HG03280 (cell line): ENCODE results near the gene GULP1.
"Not testable (repeated sequence)": the region's sequence is repeated elsewhere in the genome, so short reads cannot be mapped to it uniquely, and the experiment has no call there.

ENCODE experiments used
- ATAC-seq: cut with Tn5 transposase; IDR thresholded peaks from one replicate; pipeline ENCODE4 v1.9.1; 2021; ENCODE audit warnings: mild to moderate bottlenecking, moderate library complexity; ENCODE audit not compliant: unreplicated experiment

GULP1 gene

DNA sequence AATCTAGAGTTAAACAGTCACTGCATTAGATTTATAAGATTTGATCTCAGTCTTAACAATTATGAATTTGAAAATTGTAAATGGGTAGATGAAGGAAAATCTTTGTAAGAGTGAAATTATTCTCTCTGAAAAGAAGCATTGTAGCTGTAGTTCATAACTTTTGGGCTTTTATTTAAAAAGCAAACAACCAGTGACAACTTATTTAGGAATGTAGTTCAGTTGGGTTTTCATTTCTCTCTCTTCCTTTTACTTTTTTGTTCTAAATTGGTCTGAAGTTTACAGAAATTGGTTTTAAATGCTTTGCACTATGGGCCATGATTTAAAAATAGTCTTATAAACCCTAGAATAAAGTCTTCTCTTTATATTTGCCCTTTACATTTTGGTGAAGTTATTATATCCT lies 296.6 kb downstream of the GULP1 start:
- no peak for ATAC-seq

DNA sequence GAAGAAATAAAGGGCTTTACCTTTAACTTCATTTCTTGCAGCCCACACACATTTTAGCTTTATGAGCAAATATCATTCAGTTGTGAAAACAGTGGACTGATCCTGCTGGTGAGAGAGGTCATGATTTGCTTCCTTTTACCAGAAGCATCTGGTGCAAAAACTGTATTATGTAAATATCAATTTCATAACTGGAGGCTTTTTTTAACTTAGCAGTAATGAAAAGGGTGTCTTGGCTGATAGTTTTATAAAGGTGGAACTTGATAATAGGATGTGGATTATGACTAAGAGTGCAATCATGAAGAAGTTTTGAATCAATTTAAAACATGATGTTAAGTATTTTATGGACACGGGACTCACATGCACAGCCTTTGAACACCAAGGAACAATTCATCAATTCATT lies 304.4 kb downstream of the GULP1 start:
- ATAC-seq = no peak

DNA sequence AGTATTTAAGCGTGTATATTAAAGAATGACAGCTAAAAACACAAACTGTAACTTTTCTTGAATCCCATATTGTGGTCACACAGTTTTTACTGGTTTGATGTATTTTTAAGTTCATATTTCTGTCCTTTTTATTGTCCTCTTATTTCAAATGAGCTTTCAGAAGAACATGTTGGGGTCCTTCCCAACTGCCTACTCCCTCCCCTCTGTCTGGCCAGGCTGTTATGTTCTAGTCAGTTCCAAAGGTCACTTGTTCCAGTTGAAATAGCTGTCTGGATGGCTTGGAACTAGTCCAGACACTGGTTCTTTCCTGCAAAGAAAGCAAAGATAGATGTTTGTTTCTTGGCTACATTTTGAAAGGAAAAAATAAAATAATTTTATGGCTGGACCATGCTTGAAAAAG lies 306.9 kb downstream of the GULP1 start:
- ATAC-seq = no peak

DNA sequence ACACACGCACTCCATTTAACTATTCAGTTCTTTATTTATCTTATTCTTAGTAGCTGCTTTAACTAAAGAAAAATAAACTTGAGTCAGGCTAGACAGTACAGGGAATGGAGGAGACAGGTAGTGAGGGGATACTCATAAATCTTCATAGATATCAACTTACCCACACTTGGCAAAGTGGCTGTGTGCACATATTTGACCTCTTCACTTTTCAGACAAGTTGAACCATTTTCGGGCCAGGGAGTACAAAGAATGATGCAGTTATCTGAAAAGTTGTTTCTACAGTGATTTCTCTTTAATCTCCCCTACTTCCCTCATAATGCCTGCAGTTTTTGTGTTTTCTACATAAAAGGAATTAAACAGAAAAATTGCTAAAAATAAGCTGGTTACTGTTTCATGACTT lies 307.5 kb downstream of the GULP1 start:
- ATAC-seq = no peak

DNA sequence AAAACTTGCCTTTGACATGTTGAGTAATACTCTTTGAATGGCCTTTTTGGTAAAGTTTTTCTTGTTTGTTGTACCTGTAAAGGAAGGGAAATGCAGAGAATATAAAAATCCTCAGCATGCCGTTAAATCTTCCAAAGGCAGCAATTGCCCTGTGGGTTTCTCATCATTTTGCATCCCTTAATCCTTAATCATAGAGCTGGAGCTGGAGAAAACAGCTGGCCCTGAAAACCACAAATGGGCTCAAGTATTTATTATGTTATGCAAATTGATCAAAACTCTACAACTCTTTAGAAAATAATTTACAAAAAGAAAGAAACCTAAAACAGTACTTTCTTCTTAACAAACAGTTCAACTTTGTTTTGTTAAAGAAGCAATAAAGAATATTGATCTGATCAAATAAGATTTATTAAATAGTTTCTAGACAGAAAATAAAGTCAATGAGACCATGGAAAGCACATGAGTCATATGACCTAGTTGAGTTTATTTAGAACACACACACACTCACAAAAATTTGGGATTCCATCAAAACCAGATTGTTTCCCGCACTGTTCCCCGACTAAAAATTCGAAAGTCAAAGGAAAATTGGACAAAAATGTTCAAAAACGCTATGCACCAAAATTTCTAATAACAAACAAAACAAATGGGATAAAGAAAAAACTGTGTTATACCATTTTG lies 309.0 kb downstream of the GULP1 start:
- no peak for ATAC-seq

DNA sequence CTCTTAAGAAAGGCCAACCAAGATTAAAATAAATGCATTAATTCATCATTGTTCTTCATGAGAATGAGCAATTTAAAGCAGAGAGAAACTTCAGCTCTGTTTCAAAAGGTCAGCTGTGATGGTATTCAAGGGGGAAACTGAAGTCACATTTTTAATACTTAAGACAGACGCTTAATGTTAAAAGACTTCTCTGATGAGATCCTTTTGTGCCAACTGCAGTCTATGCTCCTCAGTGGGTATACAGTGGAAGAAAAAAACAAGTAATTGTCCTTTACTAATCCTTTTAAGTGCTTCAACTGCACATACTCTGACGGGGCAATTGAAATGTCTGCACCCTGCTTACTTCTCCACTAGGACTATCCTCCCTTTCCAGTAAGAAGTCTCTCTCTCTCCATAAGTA lies 309.7 kb downstream of the GULP1 start:
- no peak for ATAC-seq

DNA sequence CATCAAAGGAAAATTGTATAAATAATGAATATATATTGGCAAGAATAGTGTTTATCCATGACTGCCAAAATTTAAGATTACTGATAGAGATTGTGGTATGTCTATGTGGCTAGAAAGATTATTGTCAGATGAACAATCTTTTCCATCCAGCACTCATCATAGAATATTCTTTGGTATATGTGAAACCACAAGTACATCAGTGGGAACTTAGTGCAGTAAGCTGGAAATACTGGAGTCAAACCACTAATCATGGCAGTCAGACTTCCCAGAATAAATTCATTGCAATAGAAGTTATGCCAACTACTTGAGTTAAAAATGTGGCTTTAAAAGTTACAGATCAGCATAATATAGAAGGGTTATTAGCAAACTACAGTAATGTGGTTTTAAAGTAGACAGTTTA lies 310.3 kb downstream of the GULP1 start:
- no peak for ATAC-seq

DNA sequence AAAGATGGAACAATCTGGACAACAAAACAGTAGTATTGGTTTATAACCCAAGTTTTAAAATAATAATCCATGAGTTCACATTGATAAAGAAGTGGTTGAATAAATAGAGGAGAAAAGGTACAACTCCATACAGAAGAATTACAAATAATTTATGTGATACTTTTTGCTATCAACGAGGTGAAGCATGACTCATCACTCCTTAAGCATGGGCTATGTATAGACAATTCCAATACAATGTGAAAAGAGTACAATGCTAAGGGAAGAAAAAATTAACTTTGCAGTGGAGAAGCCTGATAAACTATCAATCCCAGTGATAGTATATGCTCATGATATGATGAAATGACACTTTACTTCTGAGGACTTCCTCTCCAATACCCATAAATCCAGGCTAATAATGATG lies 312.9 kb downstream of the GULP1 start:
- ATAC-seq = no peak

DNA sequence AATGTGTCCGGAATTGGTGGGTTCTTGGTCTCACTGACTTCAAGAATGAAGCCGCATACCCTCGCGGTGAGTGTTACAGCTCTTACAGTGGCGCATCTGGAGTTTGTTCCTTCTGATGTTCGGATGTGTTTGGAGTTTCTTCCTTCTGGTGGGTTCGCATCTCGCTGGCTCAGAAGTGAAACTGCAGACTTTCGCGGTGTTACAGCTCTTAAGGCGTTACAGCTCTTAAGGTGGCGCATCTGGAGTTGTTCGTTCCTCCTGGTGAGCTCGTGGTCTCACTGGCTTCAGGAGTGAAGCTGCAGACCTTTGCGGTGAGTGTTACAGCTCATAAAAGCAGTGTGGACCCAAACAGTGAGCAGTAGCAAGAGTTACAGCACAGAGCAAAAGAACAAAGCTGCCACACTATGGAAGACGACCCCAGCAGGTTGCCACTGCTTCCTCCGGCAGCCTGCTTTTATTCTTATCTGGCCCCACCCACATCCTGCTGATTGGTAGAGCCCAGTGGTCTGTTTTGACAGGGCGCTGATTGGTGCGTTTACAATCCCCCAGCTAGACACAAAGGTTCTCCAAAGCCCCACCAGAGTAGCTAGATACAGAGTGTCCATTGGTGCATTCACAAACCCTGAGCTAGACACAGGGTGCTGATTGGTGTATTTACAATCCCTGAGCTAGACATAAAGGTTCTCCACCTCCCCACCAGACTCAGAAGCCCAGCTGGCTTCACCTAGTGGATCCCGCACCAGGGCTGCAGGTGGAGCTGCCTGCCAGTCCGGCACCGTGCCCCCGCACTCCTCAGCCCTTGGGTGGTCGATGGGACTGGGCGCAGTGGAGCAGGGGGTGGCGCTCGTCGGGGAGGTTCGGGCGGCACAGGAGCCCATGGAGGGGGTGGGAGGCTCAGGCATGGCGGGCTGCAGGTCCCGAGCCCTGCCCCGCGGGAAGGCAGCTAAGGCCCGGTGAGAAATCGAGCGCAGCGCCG lies 314.2 kb downstream of the GULP1 start:
- ATAC-seq = not testable (repeated sequence)

DNA sequence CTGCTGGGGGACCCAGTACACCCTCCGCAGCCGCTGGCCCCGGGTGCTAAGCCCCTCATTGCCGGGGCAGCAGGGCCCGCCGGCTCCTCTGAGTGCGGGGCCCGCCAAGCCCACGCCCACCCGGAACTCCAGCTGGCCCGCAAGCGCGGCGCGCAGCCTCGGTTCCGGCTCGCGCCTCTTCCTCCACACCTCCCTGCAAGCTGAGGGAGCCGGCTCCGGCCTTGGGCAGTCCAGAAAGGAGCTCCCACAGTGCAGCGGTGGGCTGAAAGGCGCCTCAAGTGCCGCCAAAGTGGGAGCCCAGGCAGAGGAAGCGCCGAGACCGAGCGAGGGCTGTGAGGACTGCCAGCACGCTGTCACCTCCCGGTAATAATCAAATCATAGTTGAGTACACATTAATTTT lies 314.9 kb downstream of the GULP1 start:
- not testable (repeated sequence) for ATAC-seq

DNA sequence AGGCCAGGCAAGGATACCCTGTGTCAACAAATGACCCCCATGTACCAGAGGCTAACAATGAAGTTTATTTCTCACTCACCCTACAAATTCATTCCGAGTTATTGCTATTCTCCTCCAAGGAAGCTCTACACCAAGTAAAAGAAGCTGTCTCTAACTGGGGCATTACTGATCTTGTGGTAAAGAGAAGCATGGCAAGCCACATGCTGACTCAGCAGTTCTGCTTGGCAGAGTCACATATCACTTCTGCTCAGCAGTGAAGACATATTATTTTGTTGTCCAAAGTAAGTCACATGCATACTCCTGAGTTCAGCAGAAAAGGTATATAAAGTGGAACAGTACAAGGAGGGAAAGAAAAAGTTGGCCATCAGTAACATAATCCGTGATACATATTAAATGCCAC lies 315.8 kb downstream of the GULP1 start:
- ATAC-seq = no peak

DNA sequence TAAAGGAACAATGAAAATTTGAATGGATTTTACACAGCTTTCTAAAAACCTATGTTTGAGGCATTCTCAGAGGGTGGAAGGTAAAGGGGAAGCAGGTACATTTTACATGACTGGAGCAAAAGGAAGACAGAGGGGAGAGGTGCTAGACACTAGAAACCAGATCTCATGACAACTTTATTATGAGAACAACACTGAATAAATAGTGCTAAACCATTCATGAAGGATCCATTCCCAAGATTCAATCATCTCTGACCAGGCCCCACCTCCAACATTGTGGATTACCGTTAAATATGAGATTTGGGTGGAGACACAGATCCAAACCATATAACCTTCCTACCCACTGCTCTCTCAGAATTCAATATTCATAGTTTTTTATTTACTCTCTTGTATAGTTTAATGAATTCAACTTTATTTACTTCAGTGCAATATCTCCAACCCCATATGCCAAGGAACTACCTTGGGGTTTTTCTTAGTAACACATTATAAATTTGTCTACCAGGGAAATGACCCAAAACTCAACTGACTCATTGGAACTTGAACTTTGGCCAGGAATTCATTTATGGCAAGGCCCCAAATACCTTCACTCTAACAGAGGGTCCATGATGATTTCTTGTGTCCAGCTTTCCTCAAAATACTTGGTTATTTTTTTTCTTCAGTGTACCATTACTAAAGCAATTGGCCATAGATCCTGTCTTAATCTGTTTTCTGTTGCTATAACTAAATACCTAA lies 317.8 kb downstream of the GULP1 start:
- no peak for ATAC-seq

DNA sequence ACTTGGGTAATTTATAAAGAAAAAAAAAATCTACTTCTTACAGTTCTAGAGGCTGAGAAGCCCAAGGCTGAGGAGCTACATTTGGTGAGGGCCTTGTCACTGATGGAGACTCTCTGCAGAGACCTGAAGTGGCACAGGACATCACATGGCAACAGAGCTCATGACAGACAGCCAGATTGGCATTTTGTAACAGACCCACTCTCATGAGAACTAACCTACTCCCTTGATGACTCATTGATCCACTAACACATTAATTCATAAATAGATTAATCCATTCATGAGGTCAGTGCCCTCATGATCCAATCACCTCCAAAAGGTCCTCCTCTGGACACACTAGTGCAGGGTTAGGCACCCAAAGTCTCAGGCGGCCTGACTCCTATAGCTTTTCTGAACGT lies 318.4 kb downstream of the GULP1 start:
- ATAC-seq = no peak

DNA sequence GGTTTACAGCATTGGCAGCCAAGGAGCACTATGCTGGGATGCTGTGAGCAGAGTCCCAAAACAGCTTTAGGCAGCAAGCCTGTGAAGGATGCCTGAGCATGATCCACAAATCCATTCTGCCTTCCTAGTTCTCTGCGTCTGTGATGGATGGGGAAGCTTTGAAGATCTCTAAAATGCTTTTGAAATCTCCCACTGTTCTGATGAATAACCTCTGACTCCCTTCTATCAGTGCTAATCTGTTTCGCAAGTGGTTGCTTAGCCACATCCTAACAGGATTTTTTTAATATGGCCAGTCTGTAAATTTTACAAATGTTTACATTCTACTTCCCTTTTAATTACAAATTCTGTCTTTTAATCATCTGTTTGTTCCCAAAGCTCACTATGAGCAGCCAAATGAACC lies 319.2 kb downstream of the GULP1 start:
- ATAC-seq = no peak

DNA sequence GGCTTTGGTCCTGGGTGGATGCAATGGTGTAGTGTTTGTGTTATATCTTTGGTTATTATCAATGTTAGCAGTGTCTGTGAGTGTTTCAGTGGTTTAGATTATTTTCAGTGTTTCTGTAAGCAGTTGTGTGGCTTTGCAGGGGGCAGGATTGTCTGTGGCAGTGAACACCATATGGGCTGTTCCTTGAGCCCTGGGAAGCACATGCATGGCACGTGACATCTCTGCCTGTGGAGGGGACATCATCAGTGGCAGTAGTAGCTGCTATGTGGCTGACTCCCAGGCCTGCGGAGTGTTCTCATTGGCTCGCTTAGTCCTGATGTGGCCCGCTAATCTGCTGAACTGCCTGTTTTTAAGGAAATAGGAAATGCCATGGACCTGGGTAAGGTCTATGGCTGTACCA lies 327.5 kb downstream of the GULP1 start:
- ATAC-seq = no peak

DNA sequence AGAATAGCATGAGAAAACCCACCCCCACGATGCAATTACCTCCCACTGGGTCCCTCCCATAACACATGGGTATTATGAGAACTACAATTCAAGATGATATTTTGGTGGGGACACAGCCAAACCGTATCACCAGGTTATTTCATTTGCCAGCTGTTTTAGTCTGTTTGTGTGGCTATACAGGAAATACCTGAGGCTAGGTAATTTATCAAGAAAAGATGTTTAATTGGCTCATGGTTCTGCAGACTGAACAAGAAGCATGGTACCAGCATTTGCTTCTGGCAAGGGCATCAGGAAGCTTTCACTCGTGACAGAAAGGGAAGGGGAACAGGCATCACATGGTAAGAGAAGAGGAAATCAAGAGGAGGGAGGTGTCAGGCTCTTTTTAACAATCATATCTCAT lies 329.2 kb downstream of the GULP1 start:
- no peak for ATAC-seq

DNA sequence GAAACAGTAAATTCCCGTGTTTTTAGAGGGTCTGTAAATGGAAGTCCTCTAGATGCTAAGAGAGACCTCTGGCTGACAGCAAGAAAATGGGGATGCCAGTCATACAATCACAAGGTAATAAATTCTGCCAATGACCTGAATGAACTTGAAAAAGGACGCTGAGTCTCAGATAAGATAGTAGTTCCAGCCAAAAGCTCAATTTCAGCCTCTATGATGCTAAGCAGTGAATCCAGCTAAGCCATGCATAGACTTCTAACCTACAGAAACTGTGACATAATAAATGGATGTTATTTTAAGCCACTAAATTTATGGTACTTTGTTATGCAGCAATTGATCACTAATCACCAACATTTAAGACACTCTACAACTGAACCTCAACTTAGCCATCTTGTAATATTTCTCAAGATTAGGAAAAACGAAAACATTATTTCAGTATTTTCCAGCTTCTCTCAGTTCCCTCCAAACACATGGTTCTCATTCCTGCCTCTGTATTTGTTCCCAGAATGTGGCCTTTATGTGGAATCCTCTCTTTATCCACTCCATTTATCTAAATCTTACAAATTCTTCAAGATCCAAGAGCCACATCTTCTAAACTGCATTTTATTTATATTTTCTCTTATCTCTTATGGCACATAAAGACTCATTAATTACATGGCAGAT lies 331.1 kb downstream of the GULP1 start:
- ATAC-seq = no peak

DNA sequence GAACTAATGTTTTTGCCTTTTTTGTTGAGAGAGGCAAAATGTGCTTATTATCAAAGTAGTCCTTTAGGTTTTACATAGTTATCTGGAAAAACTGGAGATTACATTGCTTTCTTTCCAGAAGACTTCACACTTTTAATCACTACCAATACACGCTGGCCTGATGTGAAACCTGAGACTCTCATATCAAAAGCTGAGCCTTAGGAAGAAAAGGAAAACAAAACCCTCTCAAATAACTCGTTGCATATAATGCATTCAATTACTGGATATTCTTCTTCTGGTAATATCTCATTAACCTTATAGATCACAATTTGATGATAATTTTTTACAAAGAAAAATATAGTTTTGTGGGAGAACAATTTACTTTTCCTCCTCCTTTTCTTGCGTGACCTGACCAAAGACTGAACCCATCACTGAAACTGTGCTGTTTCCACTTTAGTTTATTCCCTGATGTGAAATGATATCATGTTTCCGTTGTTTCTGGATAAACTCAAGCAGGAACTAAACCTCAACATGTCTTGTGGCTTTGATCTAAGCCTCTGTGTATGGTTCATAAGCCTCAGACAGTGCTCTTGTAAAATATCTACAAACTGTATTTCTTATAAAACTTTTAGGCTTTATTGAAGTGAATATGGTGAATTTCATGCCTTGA lies 332.4 kb downstream of the GULP1 start:
- no peak for ATAC-seq

DNA sequence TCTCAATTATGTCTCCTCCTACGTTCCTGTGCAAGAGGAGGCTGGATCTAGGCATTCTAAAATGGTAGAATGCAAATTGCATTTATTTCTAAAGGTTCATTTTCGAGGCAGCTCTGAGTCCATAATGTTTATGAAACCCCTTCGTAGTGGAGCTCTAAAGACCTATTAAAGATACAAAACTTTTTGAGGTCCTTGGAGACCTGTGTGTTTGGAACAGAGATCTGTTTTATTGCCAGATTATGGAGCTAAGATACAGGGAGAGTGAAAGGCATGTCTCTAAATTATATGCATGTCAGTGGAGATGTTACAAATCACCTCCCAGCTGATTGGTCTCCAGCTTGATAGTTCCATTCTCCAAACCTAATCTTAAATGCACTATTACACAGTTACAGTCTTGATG lies 335.8 kb downstream of the GULP1 start:
- ATAC-seq = no peak

DNA sequence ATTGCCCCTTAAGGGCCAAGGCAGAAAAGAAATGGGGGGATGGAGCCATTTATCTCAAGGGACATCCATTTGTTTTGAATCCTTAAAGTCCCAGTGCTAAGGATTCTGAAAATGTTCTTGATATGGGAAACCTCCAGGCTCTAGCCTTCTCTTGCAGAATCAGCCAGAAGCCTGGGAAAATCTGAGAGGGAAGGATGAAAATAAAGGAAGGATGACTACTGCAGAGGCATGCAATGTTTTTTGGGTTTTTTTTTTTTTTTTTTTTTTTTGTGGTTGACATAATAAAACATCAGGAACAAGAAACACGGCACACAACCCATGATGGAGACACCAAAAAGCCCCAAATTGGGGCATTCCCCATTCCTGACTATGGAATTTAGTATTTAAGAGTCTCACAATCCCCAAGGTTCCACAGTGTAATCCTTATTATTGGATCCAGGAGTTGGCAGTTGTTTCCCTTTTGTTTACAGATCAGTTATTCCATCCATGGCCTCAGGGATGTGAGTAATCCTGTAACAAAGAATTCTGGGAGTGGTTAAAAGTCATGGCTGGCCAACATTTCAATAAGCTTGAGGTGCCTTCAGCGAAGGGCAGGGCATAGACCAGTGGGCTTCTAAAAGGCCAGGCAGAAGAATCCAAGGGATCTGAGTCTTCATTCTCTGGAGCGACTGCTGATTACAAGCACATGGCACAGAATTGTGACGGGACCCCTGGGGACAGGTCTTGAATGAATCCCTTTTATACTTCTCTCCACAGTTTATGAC lies 337.5 kb downstream of the GULP1 start:
- no peak for ATAC-seq
